GM19025 (cell line): Measurements from ENCODE around the gene FGF2.
A peak's percentile ranks its signal among the peaks of the same experiment; 100 is the strongest.

ENCODE experiments used
- ATAC-seq: cut with Tn5 transposase; IDR thresholded peaks from one replicate; pipeline ENCODE4 v1.9.1; 2021; ENCODE audit warnings: mild to moderate bottlenecking, low read depth, moderate library complexity; ENCODE audit not compliant: unreplicated experiment

Gene FGF2

GRCh38 chr4:122882857-122883735 lies 56.5 kb downstream of the FGF2 start:
- no peak for ATAC-seq

DNA sequence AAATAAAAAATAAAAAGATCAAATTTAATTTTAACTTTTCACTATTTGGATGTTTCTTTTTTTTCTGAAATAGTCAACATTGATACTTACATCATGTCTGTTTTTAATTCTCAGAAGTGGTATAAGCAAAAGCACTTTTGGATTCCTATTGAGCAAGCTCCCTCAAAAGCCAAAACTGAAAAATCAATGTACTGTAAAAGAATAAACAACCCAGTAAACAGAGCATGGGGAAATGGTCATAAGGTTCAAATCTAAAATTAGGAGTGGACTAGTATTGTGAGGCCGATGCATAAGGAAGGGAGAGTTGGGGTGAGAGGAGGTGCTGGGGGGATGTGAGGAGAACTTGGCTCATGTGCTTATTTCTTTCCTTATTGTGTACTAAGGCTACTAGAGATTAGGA lies 57.9 kb downstream of the FGF2 start:
- no peak for ATAC-seq

GRCh38 chr4:122889726-122890125 lies 63.1 kb downstream of the FGF2 start:
- ATAC-seq = no peak

DNA sequence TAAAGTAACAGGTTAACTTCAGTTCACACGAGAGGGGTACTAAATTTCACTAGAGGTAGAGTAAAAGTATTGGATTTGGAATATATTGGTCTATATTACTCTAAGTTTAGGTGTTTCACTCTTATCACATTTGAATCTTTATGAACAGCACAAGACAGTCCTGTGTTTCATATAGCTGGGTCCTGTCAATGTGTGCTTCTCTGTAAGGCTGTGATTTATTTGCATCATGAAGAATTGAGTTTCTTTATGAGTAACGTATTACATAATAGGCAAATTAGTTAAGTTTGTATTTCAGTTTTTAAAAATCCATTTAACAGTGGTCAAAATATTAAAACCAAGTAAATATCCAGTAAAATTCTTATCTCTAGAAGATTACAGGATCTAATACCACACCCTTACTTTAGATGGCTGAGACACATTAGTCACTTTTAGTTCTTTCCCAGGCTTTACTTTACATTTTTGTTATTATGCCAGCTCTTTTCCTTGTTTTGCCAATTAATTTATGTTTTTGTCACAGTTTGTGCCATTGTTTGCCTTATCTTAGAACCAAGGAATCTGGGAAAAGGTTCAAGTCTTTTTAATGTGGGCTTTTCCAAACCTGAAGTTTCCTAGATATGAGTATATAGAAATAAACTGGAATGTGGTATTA lies 63.6 kb downstream of the FGF2 start:
- ATAC-seq = no peak

DNA sequence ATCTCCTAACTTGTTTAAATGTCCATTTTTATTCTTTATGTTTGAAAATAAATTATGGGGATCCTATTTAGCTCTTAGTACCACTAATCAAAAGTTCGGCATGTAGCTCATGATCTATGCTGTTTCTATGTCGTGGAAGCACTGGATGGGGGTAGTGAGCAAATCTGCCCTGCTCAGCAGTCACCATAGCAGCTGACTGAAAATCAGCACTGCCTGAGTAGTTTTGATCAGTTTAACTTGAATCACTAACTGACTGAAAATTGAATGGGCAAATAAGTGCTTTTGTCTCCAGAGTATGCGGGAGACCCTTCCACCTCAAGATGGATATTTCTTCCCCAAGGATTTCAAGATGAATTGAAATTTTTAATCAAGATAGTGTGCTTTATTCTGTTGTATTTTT lies 68.2 kb downstream of the FGF2 start:
- no peak for ATAC-seq

- ATAC-seq = no peak
Measured at GRCh38 chr4:122895336-122895995, 68.8 kb downstream of the FGF2 start.

DNA sequence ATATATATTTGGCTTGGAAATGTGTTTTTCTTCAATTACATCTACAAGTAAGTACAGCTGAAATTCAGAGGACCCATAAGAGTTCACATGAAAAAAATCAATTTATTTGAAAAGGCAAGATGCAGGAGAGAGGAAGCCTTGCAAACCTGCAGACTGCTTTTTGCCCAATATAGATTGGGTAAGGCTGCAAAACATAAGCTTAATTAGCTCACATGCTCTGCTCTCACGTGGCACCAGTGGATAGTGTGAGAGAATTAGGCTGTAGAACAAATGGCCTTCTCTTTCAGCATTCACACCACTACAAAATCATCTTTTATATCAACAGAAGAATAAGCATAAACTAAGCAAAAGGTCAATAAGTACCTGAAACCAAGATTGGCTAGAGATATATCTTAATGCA lies 69.6 kb downstream of the FGF2 start:
- no peak for ATAC-seq

GRCh38 chr4:122898370-122899150 lies 71.9 kb downstream of the FGF2 start:
- no peak for ATAC-seq

GRCh38 chr4:122899682-122900081 lies 73.1 kb downstream of the FGF2 start:
- no peak for ATAC-seq

DNA sequence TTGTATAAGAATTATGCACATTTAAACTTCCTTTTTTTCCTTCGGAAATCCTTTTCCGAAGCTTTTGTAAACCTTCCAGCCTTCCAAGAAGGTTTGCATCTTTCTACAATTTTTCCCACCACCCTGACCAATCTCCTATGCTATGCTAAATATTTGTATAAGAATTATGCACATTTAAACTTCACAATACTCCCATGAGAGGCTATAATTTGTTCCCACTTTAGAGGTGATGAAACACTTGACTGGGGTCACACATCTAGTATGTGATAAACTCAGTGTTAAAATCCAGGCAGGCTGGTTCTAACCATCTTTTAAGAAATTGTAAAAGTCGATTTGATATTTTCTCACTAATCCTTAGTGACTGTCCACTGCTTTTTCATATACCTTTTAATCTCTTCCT lies 73.7 kb downstream of the FGF2 start:
- no peak for ATAC-seq

DNA sequence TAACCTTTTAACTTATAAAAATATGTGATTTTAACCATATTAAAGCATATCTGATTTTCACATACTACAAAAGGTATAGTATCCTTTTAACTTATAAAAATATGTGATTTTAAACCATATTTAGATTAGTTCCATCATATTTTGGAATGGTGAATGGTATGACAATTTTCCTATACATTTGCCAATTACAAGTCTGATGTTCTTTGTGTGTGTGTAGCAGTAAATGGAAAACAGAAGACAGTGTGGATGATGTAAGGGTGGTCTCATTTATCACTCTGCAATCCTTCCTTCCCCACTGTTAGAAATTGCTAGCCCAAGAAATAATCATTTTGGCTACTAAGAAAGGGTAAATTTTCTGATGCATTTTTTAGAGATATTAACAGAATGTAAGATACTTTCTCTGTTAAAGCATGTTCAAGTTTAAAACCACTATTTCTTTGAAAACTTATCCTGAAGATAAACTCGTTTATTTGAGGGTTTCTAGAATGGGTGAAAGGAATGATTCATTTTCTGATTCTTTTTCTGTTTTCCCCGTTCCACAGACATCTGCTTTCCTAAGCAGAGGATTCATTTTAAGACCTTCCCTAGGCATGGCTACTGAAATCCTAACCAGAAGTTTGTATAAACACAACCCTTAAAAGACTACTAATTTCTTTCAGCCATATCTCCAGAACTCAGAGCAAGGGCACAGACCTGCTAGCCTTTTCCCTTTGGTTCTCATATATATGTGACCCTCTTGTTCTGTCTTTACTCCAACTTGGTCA lies 74.8 kb downstream of the FGF2 start:
- ATAC-seq = no peak

- no peak for ATAC-seq
Measured at GRCh38 chr4:122903766-122904288, 77.2 kb downstream of the FGF2 start.

DNA sequence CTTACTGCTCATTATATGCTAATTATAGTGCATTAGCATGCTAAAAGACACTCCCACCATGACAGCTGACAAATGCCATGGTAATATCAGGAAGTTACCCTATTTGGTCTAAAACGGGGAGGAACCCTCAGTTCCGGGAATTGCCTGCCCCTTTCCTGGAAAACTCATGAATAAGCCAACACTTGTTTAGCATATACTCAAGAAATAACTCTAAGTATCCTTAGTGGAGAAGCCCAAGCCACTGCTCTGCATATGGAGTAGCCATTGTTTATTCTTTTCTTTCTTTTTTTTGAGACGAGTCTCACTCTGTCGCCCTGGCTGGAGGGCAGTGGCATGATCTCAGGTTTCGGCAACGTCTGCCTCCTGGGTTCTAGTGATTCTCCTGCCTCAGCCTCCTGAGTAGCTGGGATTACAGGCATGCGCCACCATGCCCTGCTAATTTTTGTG lies 80.3 kb downstream of the FGF2 start:
- no peak for ATAC-seq

DNA sequence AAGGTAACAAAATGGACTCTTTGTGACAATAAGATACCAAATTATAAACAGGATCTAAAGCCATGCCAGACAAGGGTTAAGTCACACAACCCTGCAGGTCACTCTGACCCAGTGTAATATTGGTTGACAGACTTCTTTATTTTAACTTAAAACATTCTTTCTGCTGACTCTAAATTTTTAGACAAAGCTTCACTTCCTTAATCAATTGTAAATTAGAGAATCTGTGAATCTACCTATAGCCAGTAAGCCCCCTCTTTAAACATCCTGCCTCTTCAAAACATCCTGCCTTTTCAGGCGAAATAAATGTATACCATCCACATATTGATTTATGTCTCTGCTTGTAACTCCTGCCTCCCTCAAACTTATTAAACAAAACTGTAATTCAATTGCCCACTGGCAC lies 81.6 kb downstream of the FGF2 start:
- ATAC-seq = no peak

- no peak for ATAC-seq
Measured at GRCh38 chr4:122909683-122910082, 83.1 kb downstream of the FGF2 start.

DNA sequence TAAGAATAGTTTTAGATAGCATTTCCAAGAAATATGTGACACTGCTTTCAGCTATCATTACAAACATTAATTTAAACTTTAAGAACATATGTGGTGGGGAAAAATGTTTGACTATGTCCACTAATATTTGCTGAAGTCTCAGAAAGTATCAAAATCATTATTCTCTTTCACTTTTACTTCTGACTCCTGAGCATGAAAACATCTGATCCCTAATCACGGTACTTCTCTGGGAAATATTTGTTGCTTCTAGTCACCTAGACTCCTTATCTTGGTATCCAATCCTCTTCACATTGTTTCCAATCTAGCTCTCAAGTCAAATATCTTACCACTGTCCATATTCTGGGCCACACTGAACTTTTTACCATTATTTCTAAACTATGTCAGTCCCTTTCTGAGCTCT lies 85.0 kb downstream of the FGF2 start:
- ATAC-seq = no peak

DNA sequence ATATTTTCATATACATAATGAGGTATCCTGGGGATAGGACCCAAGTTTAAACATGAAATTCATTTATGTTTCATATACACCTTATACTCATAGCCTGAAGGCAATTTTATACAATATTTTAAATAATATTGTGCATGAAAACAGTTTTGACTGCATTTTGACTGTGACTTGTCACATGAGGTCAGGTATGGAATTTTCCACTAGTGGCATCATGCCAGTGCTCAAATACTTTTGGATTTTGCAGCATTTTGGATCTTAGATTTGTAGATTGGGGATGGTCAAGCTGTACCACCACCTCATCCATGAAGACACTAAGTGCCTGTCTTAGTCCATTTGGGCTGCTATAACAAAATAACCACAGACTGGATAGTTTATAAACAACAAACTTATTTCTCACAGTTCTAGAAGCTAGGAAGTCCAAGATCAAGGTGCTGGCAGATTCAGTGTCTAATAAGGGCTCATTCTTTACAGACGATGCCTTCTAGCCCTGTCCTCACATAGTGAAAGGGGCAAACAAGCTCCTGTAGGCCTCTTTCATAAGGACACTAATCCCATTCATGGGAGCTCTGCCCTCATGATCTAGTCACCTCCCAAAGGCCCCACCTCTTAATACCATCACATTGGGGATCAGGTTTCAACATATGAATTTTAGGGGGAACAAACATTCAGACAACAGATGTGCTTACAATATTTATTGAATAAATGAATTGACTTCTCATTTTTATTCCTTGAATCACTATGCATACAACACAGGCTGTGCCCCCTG lies 86.4 kb downstream of the FGF2 start:
- ATAC-seq = no peak

GRCh38 chr4:122914292-122914904 lies 87.8 kb downstream of the FGF2 start:
- peak; percentile 79 for ATAC-seq

- no peak for ATAC-seq
Measured at GRCh38 chr4:122914938-122915337, 88.3 kb downstream of the FGF2 start.
